ENCODE measurements around the gene IRX4. TPM values are rescaled to one million over a fixed set of nuclear protein-coding genes. Genes with fewer than 3 reads are reported as not detected.

IRX4 gene
- total and polyA plus RNA-seq, 2 experiments from 2014 or later, result 0.82 to 1.7 TPM

DNA sequence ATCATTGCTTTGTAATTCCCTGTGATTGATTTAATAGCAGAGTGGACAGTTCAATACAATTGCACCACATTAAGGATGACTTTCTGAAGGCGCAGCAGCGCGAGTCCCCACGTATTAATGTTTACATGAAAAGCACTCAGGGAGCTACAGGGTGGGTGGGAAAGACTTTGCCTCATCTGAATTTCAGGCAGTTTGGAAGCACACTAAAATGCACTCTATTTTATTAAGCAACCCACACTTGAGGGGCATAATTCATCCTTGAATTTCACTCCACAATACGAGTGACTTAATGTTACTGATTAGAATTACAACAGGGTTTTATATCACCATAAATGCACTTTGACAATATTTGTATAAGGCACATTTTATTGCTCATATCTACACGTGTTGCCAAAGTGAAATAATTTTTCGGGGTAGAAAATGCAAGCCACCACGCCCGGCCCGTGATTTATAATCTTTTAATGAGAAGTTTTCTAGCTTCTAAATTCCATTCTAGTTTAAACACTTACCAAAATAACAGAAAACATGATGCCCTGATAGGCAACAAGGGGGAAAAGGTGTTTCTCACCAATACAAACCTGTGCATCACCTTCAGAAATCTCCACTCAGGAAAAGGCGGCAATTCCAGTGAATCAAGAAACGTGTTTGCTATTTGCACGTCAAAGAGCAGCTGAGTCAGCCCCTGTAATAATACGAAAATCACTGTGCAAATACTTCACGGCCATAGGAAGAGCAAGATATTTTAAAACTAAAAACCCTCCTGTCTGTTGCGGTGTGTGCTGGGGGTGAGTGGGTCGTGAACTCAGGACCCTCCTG lies 40.5 kb downstream of the IRX4 start (continued):
- TF ChIP-seq CREB1 (CRISPR knock-in tag; IDR thresholded peaks at IDR 0.05; ENCODE audit: low read depth) (no peak), JUNB (IDR thresholded peaks at IDR 0.05; ENCODE audit: unreplicated experiment) (no peak)
- TF ChIP-seq, protein P1, sequence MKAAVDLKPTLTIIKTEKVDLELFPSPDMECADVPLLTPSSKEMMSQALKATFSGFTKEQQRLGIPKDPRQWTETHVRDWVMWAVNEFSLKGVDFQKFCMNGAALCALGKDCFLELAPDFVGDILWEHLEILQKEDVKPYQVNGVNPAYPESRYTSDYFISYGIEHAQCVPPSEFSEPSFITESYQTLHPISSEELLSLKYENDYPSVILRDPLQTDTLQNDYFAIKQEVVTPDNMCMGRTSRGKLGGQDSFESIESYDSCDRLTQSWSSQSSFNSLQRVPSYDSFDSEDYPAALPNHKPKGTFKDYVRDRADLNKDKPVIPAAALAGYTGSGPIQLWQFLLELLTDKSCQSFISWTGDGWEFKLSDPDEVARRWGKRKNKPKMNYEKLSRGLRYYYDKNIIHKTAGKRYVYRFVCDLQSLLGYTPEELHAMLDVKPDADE (IDR thresholded peaks at IDR 0.05), result no peak

DNA sequence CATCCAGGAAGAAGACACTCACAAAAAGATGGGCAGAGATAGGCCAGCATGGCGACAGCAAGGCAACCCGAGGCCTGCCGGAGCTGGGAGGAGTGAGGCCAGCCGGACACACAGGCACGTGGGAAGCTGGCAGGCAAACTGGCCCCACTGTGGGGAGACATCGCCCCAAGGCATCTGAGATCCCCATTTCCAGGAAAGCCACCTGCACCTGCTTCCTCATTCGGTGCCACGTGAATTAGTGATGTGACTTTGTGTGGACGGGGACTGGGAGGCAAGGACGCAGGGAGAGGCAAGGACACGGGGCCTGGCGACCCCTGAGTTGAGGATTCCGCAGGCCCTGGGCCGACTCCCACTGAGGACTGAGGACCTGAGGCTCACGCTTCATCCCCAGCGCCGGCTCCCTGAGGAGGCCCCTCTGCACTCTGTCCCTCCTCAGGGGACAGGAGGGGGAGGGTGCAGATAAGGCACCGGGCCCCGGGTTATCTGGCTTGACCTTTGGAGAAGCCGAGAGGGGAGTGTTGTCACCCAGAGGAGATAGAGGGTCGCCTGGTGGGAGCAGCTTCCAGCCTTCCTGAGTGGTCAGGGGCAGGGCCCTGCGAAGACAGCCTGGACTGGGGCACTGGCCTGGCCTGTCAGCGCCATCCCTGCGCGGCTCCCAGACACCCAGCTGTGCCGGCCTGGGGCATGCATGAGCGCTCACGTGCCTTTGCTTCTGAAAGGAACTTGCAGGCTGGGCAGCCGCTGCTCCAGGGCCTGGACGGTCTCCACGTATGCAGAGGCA lies 41.8 kb downstream of the IRX4 start:
- Histone ChIP-seq H3K36me3 (ENCODE audit: insufficient read depth) (no peaks in the 10 kb centered on the region), H3K27me3 (ENCODE audit: insufficient read depth) (no peaks in the 10 kb centered on the region), H3K4me3 (no peak overlapping the region), H3K4me2 (no peak overlapping the region), H4K20me1 (replicated peaks; ENCODE audit: insufficient read depth) (no peaks in the 10 kb centered on the region), H3K27ac (ENCODE audit: low read depth) (no peak overlapping the region), H2AFZ (0 out of 2 replicates have a peak overlapping the region, but pooled peaks have one; percentile 72), H3K79me2 (replicated peaks; ENCODE audit: insufficient read depth) (no peaks in the 10 kb centered on the region), H3K9me2 (ENCODE audit: insufficient read depth) (0 out of 2 replicates have a peak, but pooled peaks cover 3% of the 10 kb centered on the region), H3F3A (replicated peaks; ENCODE audit: low read depth) (no peaks in the 10 kb centered on the region), H3K4me1 (ENCODE audit: insufficient read depth) (no peaks in the 10 kb centered on the region)
- Mint-ChIP-seq H3K4me3 (no peak overlapping the region), H3K27ac (no peak overlapping the region), H3K9me3 (no peaks in the 10 kb centered on the region), H3K4me1 (peaks cover 20% of the 10 kb centered on the region; the same call in 2 of the 3 replicates), H3K36me3 (ENCODE audit: low read depth) (no peaks in the 10 kb centered on the region), H3K27me3 (ENCODE audit: insufficient read depth, low read depth, poor library complexity) (peaks cover 3% of the 10 kb centered on the region)
- peak; percentile 47 for DNase-seq (ENCODE audit: low spot score)
- TF ChIP-seq, protein P1 (IDR thresholded peaks at IDR 0.05), result no peak
- ATAC-seq, result peak; percentile 90

DNA sequence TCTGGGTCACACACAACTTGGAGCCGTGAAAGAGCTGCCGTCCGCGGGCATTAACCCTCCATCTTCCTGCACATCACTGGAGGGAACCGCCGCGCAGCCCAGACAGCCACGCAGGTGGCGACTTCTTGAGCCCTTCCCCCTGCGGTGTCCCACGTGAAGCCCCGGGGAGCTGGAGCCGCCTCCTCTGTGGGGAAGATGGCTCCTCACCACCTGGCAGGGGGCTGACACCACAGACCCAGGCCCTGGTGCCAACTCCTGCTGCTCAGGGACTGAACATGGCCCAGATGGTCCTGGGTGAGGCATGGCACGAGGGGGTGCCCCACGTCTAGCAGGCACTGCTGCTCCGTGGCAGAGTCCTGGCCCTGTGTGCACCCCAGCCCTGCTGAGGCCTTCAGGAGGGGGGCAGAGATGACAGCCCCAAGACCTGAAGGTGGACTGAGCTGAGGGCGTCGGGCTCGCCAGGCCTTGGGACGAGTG lies 42.6 kb downstream of the IRX4 start:
- Mint-ChIP-seq H3K4me1 (peaks cover 21% of the 10 kb centered on the region), H3K36me3 (ENCODE audit: low read depth) (no peaks in the 10 kb centered on the region), H3K9me3 (no peaks in the 10 kb centered on the region), H3K4me3 (no peak overlapping the region), H3K27me3 (ENCODE audit: insufficient read depth, low read depth, poor library complexity) (peaks cover 3% of the 10 kb centered on the region), H3K27ac (no peak overlapping the region)
- no peak overlapping the region for H2AFZ ChIP-seq
- H3K4me3 ChIP-seq, result no peak overlapping the region
- H3K36me3 ChIP-seq (ENCODE audit: insufficient read depth), result no peaks in the 10 kb centered on the region
- no peaks in the 10 kb centered on the region for H4K20me1 ChIP-seq (replicated peaks; ENCODE audit: insufficient read depth)
- no peaks in the 10 kb centered on the region for H3K4me1 ChIP-seq (ENCODE audit: insufficient read depth)
- H3K4me2 ChIP-seq, result no peak overlapping the region
- H3K9me2 ChIP-seq (ENCODE audit: insufficient read depth), result 0 out of 2 replicates have a peak, but pooled peaks cover 3% of the 10 kb centered on the region
- H3F3A ChIP-seq (replicated peaks; ENCODE audit: low read depth), result no peaks in the 10 kb centered on the region
- no peak for DNase-seq (ENCODE audit: low spot score)
- no peaks in the 10 kb centered on the region for H3K27me3 ChIP-seq (ENCODE audit: insufficient read depth)
- H3K27ac ChIP-seq (ENCODE audit: low read depth), result no peak overlapping the region
- ATAC-seq, result no peak
- no peaks in the 10 kb centered on the region for H3K79me2 ChIP-seq (replicated peaks; ENCODE audit: insufficient read depth)
- TF ChIP-seq REST (IDR thresholded peaks at IDR 0.05; ENCODE audit: unreplicated experiment) (no peak), EZH2phosphoT487 (IDR thresholded peaks at IDR 0.05; ENCODE audit: unreplicated experiment) (no peak), POLR2AphosphoS5 (IDR thresholded peaks at IDR 0.05; ENCODE audit: low read depth) (no peak)

All from GM23338 (cell line).